Naive thymus-derived CD4-positive, alpha-beta T cell (primary cell): Measurements from ENCODE around the gene ADAT3. TPM values are rescaled to one million over a fixed set of nuclear protein-coding genes. Genes with fewer than 3 reads are reported as not detected.

Experiments used
- ATAC-seq: fragments of 150-1000 bp; cut with Tn5 transposase; 2 replicates; pipeline ENCODE4 v1.10.0; 2021; ENCODE audit warnings: mild to moderate bottlenecking, moderate library complexity
- CTCF ChIA-PET: fragments of 350-600 bp; sonication (Branson Sonifier 250); formaldehyde crosslinking; loops from one replicate; lab custom pipeline; 2021; ENCODE audit warnings: antibody characterized with exemption; lab: Charles Lee
- POLR2A ChIA-PET: fragments of 350-600 bp; sonication (Branson Sonifier 250); formaldehyde crosslinking; loops from one replicate; lab custom pipeline; 2021; ENCODE audit warnings: antibody characterized with exemption, inconsistent platforms; lab: Charles Lee
- DNase-seq, 9 donors: peaks; one replicate each; pipeline versions ENCODE4 v3.0.0 to v3.0.0-alpha.2; 2020 to 2022; ENCODE audit warnings: mixed read lengths in 1 of 9
- H3K27ac ChIP-seq: one replicate; pipeline ENCODE4 v1.7.0; 2013; ENCODE audit warnings: mild to moderate bottlenecking, low read depth, low read length, moderate library complexity
- H3K27me3 ChIP-seq, 2 donors: one replicate each; pipeline ENCODE4 v1.7.0; 2013; ENCODE audit warnings: low read length in 2 of 2, mild to moderate bottlenecking in 2 of 2, moderate library complexity in 2 of 2; ENCODE audit not compliant: control insufficient read depth in 2 of 2, insufficient read depth in 2 of 2
- H3K36me3 ChIP-seq, 3 experiments: 1 replicate in 2 of 3; 2 replicates in 1 of 3; pipeline ENCODE4 v1.7.0; 2013; ENCODE audit warnings: low read length in 3 of 3, mild to moderate bottlenecking in 3 of 3, moderate library complexity in 1 of 3; ENCODE audit not compliant: insufficient read depth in 3 of 3, control insufficient read depth in 2 of 3
- H3K4me1 ChIP-seq, 2 donors: one replicate each; pipeline ENCODE4 v1.7.0; 2013; ENCODE audit warnings: low read length in 2 of 2, mild to moderate bottlenecking in 2 of 2, moderate library complexity in 1 of 2; ENCODE audit not compliant: control insufficient read depth in 2 of 2, insufficient read depth in 2 of 2
- H3K4me3 ChIP-seq: 2 replicates; pipeline ENCODE4 v1.7.0; 2013; ENCODE audit warnings: mild to moderate bottlenecking, low read length
- H3K9me3 ChIP-seq, 3 experiments: 1 replicate in 2 of 3; 2 replicates in 1 of 3; pipeline ENCODE4 v1.7.0; 2013; ENCODE audit warnings: low read length in 3 of 3; ENCODE audit not compliant: control insufficient read depth in 2 of 3
- H3K27ac Mint-ChIP-seq, 9 donors: one replicate each; pipeline ENCODE4 v1.8.0; 2020 to 2022; ENCODE audit warnings: mixed read lengths in 9 of 9, mild to moderate bottlenecking in 8 of 9, moderate library complexity in 5 of 9, inconsistent platforms in 2 of 9
- H3K27me3 Mint-ChIP-seq, 5 donors: one replicate each; pipeline ENCODE4 v1.8.0; 2021 to 2022; ENCODE audit warnings: mixed read lengths in 5 of 5, mild to moderate bottlenecking in 1 of 5
- H3K36me3 Mint-ChIP-seq, 5 donors: one replicate each; pipeline ENCODE4 v1.8.0; 2020 to 2022; ENCODE audit warnings: mixed read lengths in 5 of 5, mild to moderate bottlenecking in 3 of 5, inconsistent platforms in 1 of 5
- H3K4me1 Mint-ChIP-seq, 7 donors: one replicate each; pipeline ENCODE4 v1.8.0; 2020 to 2022; ENCODE audit warnings: mixed read lengths in 7 of 7, mild to moderate bottlenecking in 3 of 7, inconsistent platforms in 1 of 7
- H3K4me3 Mint-ChIP-seq, 10 donors: one replicate each; pipeline ENCODE4 v1.8.0; 2020 to 2022; ENCODE audit warnings: mild to moderate bottlenecking in 10 of 10, mixed read lengths in 10 of 10, moderate library complexity in 6 of 10, inconsistent platforms in 2 of 10
- H3K9me3 Mint-ChIP-seq, 11 donors: one replicate each; pipeline ENCODE4 v1.8.0; 2020 to 2022; ENCODE audit warnings: mixed read lengths in 11 of 11, mild to moderate bottlenecking in 4 of 11, inconsistent platforms in 1 of 11, moderate library complexity in 1 of 11
- intact Hi-C, 2 donors: fragments of 100-400 bp; cut with micrococcal nuclease; formaldehyde crosslinking; loops; one replicate each; pipeline ENCODE4 v1.15.1; 2023
- polyA plus RNA-seq, 2 donors: library from polyadenylated mRNA; unstranded; fragments of 300-500 nt; fragmentation: Illumina TruSeq; gene quantifications; one replicate each; pipeline ENCODE4 v1.2.3, GENCODE V29; 2021
- total RNA-seq, 6 experiments: library from RNA in 5 of 6; stranded (reverse) in 5 of 6; gene quantifications; 1 replicate in 5 of 6; 2 replicates in 1 of 6; pipeline ENCODE4 v1.2.3 and lab custom pipeline; 2021 to 2026

Gene ADAT3
- total and polyA plus RNA-seq, 7 experiments from 2014 or later = 2.2 to 13.5 (median 5.9) TPM

DNA sequence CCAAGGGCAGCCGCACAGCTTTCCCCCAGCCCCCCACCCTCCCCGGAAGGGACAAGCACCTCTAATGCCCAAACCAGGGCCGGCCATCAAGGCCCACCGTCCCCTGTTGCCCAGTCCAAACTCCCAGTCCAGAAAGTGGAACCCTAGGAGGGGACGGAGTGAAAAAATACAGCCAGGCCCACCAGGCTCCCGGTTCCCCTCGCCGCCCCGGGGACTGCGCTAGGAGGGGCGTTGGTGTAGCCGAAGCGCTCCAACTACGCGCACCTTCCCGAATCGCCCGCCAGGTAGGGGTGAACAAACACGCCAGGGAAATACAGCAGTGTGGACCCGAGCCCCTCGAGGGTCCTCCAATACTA, 43.2 kb upstream of the ADAT3 start:
- Mint-ChIP-seq H3K4me3 (peak overlapping the region; percentile 89 to 100 (median 93)), H3K4me1 (peaks cover 6 to 48% (median 34%) of the 10 kb centered on the region in 7 donors), H3K27me3 (no peaks in the 10 kb centered on the region), H3K36me3 (no peaks in the 10 kb centered on the region), H3K9me3 (peaks cover 0 to 2% (median 0%) of the 10 kb centered on the region in 11 donors), H3K27ac (peak overlapping the region; percentile 93 to 98 (median 97))
- ATAC-seq (no peak), DNase-seq (no peak)
- Histone ChIP-seq H3K4me3 (peak overlapping the region; percentile 71), H3K36me3 (no peaks in the 10 kb centered on the region), H3K27me3 (no peaks in the 10 kb centered on the region), H3K9me3 (no peaks in the 10 kb centered on the region), H3K27ac (peak overlapping the region; percentile 93), H3K4me1 (peaks cover 13 to 47% of the 10 kb centered on the region in 2 donors)
- ChIA-PET CTCF (no interaction called here), POLR2A (interaction anchor here (1.6 kb wide), 1 partner anchor 23 kb away, joined by 5 read pairs; the partner anchor contains the start of gene ABHD17A)
- intact Hi-C loops = loop anchor here (5.0 kb wide), 4 partner anchors 190 to 925 kb away; partner anchors contain the start of genes AP3D1 (in 1 of the 2), MKNK2 (in 1 of the 2) and THOP1 (in 1 of the 2)

DNA sequence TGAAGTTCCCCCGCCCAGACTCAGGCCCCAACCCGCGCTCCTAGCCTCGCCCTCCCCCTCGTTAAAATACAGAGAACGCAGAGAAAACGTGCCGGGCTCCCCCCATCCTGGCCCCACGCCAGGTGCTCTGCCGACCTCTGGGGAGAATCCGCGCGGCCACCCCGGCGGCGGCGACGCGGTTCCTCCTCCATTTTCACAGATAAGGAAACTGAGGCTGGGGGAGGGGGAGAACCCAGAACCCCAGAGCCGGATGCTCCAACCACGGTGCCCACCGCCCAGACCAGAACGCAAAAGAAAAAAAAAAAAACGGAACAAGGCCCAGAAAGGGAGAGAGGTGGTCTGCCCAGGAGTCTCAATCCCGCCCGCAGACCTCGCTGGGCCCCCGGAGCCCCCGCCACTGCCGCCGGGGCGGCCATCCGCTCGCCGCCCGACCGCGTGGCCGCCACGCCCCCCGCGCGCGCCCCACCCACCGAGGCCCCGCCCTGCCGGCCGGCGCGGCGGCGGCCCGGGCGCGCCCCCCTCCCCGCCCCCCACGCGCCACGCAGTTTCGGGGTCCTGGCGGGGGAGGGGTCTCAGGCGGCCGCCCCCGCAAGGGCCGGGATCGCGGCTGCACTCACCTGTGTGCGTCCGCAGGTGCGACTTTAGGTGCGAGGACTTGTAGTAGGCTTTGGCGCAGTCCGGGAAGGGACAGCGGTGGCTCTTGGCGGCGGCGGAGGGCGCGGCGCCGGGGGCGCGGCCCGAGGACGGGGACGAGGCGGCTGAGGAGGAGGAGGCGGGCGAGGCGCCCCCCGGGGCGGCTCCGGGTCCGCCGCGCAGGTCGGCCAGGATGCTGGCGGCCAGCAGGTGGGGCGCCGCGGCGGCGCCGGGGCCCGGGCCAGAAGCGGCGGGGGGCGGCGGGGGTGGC, 42.5 kb upstream of the ADAT3 start:
- H3K27me3 ChIP-seq = no peaks in the 10 kb centered on the region
- ChIA-PET POLR2A (no interaction called here), CTCF (no interaction called here)
- Mint-ChIP-seq H3K4me3 (peak overlapping the region; percentile 89 to 100 (median 93)), H3K27me3 (no peaks in the 10 kb centered on the region), H3K27ac (peak overlapping the region; percentile 93 to 98 (median 97)), H3K9me3 (peaks cover 0 to 2% (median 0%) of the 10 kb centered on the region in 11 donors), H3K4me1 (peaks cover 6 to 46% (median 35%) of the 10 kb centered on the region in 7 donors), H3K36me3 (no peaks in the 10 kb centered on the region)
- peak overlapping the region; percentile 71 for H3K4me3 ChIP-seq
- H3K4me1 ChIP-seq = peaks cover 13 to 44% of the 10 kb centered on the region in 2 donors
- peak overlapping the region; percentile 93 for H3K27ac ChIP-seq
- ATAC-seq (no peak), DNase-seq (peak in 8 of 9 donors; percentile 61 to 82 (median 67))
- intact Hi-C loops = loop anchor here (1.0 to 5.0 kb wide), 5 partner anchors 7 to 925 kb away; partner anchors contain the start of genes AP3D1 (in 1 of the 2), MKNK2 (in 1 of the 2) and THOP1 (in 1 of the 2)
- H3K36me3 ChIP-seq = no peaks in the 10 kb centered on the region
- H3K9me3 ChIP-seq = no peaks in the 10 kb centered on the region

- no peak for ATAC-seq
- Histone ChIP-seq H3K27me3 (no peaks in the 10 kb centered on the region), H3K9me3 (no peaks in the 10 kb centered on the region), H3K4me1 (peaks cover 13 to 38% of the 10 kb centered on the region in 2 donors), H3K4me3 (peak within 1 kb of the TSS; percentile 79), H3K27ac (peak within 1 kb of the TSS; percentile 93), H3K36me3 (no peaks in the 10 kb centered on the region)
- CTCF ChIA-PET = no interaction called here
- Mint-ChIP-seq H3K36me3 (no peaks in the 10 kb centered on the region), H3K9me3 (peaks cover 0 to 2% (median 0%) of the 10 kb centered on the region in 11 donors), H3K4me3 (peak within 1 kb of the TSS; percentile 89 to 100 (median 93)), H3K27me3 (no peaks in the 10 kb centered on the region), H3K4me1 (peaks cover 6 to 46% (median 36%) of the 10 kb centered on the region in 7 donors), H3K27ac (peak within 1 kb of the TSS; percentile 93 to 98 (median 97))
- intact Hi-C loops = loop anchor here (1.0 to 5.0 kb wide), 5 partner anchors 8 to 924 kb away; partner anchors contain the start of genes AP3D1 (in 1 of the 2), MKNK2 (in 1 of the 2) and THOP1 (in 1 of the 2)
- POLR2A ChIA-PET = no interaction called here
- DNase-seq = no peak
Observed at GRCh38 chr19:1863328-1863637, 41.9 kb upstream of the ADAT3 start, which contains the start of gene KLF16. Gene KLF16 (minus strand): TSS chr19:1863579. CDS start chr19:1863497, 82 bp downstream.

GRCh38 chr19:1863638-1864479, 41.3 kb upstream of the ADAT3 start:
- Mint-ChIP-seq H3K4me1 (peaks cover 6 to 46% (median 32%) of the 10 kb centered on the region in 7 donors), H3K36me3 (no peaks in the 10 kb centered on the region), H3K9me3 (peaks cover 0 to 2% (median 0%) of the 10 kb centered on the region in 11 donors), H3K27ac (peak overlapping the region; percentile 15 to 86 (median 76)), H3K4me3 (peak overlapping the region; percentile 38 to 82 (median 73)), H3K27me3 (no peaks in the 10 kb centered on the region)
- DNase-seq (peak; percentile 90 to 96 (median 94)), ATAC-seq (peak; percentile 84)
- intact Hi-C loops = loop anchor here (1.0 to 5.0 kb wide), 14 partner anchors 9 to 923 kb away; partner anchors contain the start of genes ABHD17A (in 2 of the 2), ADAT3 (in 2 of the 2), AP3D1 (in 2 of the 2) and SCAMP4 (in 2 of the 2)
- CTCF ChIA-PET = interaction anchor here (0.9 to 1.4 kb wide), 3 partner anchors 11 to 40 kb away, joined by 3 to 8 read pairs (median 4); no protein-coding TSS in a partner anchor
- Histone ChIP-seq H3K27ac (peak overlapping the region; percentile 78), H3K4me1 (peaks cover 13 to 32% of the 10 kb centered on the region in 2 donors), H3K27me3 (no peaks in the 10 kb centered on the region), H3K36me3 (no peaks in the 10 kb centered on the region), H3K9me3 (no peaks in the 10 kb centered on the region), H3K4me3 (peak overlapping the region; percentile 79)
- POLR2A ChIA-PET = interaction anchor here (0.8 to 4.0 kb wide), 8 partner anchors 7 to 42 kb away, joined by 3 to 40 read pairs (median 4); partner anchors contain the start of genes ABHD17A, ADAT3 and SCAMP4

- H3K4me3 ChIP-seq = peak overlapping the region; percentile 79
- H3K27me3 ChIP-seq = no peaks in the 10 kb centered on the region
- H3K36me3 Mint-ChIP-seq = no peaks in the 10 kb centered on the region
- DNase-seq (peak in 3 of 9 donors; percentile 24 to 81 (median 46)), ATAC-seq (no peak)
- ChIA-PET POLR2A (interaction anchor here (0.5 to 4.0 kb wide), 9 partner anchors 8 to 41 kb away, joined by 3 to 40 read pairs (median 3); partner anchors contain the start of genes ABHD17A, ADAT3 and SCAMP4), CTCF (interaction anchor here (0.6 to 1.4 kb wide), 5 partner anchors 10 to 41 kb away, joined by 3 to 8 read pairs (median 3); partner anchors contain the start of genes ADAT3 and SCAMP4)
- H3K9me3 Mint-ChIP-seq = peaks cover 0 to 2% (median 0%) of the 10 kb centered on the region in 11 donors
- no peaks in the 10 kb centered on the region for H3K9me3 ChIP-seq
- no peaks in the 10 kb centered on the region for H3K36me3 ChIP-seq
- peak overlapping the region; percentile 15 to 86 (median 76) for H3K27ac Mint-ChIP-seq
- peak overlapping the region; percentile 38 to 82 (median 73) for H3K4me3 Mint-ChIP-seq
- no peaks in the 10 kb centered on the region for H3K27me3 Mint-ChIP-seq
- H3K27ac ChIP-seq = peak overlapping the region; percentile 78
- peaks cover 13 to 26% of the 10 kb centered on the region in 2 donors for H3K4me1 ChIP-seq
- intact Hi-C loops = loop anchor here (1.0 to 5.0 kb wide), 14 partner anchors 9 to 923 kb away; partner anchors contain the start of genes ABHD17A (in 2 of the 2), ADAT3 (in 2 of the 2), AP3D1 (in 2 of the 2) and SCAMP4 (in 2 of the 2)
- peaks cover 6 to 40% (median 28%) of the 10 kb centered on the region in 7 donors for H3K4me1 Mint-ChIP-seq
Observed at GRCh38 chr19:1864480-1865171, 40.6 kb upstream of the ADAT3 start.
